Activated T-helper 1 cell treated with anti-CD3 and anti-CD28 coated beads, Interleukin-2, amount 50 U/mL, for 16 hours (primary cell): Measurements from ENCODE around the gene SF3A2.
"Not testable (repeated sequence)": the region's sequence is repeated elsewhere in the genome, so short reads cannot be mapped to it uniquely, and the experiment has no call there.

Source experiments
- DNase-seq, 2 donors: peaks; one replicate each; pipeline ENCODE4 v3.0.0-alpha.2; 2020; ENCODE audit warnings: low read depth in 1 of 2, low spot score in 1 of 2

SF3A2 gene

DNA sequence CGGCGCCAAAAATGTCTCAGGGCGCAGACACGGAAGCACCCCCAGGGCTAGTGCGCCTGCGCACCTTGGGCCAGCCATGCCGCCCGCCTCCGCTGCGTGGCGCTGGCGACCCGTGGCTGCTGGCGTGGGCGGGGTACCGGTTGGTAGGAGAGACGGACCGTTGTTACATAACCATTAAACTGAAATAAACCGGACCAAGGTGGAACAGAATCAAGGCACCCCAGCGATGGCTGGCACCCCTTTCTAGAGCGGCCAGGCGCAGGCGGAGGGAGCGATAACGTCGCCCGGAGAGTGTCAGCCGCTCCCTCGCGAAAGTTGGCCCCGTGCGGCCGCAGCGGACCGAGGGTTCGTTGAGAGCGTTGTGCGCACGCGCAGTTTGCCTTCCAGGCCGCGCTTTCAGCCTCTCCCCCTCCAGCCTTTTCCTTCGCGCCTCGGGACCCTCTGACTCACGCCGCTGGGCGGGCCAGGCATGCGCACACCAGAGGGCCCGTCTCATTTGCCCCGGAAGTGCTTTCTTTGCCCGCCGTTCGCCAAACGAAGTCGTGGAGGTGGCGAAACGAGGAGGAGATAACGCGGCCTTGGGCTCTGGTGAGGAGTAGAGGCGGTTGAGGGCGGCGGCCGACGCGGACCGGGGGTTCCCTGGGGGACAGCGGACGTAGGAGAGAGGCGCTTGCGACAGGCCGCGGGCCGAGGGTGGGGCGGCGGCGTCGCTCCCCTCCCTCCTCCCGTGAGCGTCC is at the start of gene SF3A2, which contains the start of gene PLEKHJ1:
SF3A2 (plus strand) TSS at position 511 of the 737 bp plus-strand sequence. CDS start 6,595 bp downstream, outside the sequence.
PLEKHJ1 (minus strand) TSS at position 16 of the 737 bp plus-strand sequence. CDS start 81 bp downstream, outside the sequence.
- peak; percentile 92 to 97 for DNase-seq

GRCh38 chr19:2187159-2187558 is 49.5 kb upstream of the SF3A2 start:
- no peak for DNase-seq

DNA sequence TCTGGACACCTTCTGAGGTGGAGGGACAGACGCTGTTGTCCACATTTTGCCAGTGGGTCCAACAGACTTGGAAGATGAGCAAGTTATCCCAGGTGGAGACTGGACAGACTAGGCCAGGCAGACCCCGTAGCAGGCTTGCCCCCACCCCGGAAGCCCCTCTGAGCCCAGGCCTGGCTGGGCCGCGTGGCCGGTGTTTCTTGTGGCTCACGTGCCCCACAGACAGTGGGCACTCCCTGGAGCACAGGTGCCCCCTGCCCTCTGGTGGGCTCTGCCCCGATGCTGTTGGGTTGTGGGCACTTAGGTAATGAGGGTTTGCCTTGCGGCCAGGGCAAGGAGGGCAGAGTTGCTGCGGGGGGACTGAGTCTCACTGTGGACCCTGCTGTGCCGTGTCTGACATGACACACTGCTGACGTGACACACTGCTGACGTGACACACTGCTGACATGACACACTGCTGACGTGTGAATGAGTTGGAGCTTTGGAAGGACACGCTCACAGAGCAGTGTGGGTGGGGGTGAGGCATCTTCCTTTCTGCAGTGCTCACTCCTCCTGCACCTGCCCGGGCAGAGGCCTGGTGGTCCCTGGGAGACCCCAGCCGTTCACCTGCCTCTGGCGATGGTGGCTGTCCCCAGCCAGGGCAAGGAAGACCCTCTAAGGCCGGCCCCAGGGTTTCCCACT is 47.8 kb upstream of the SF3A2 start:
- no peak for DNase-seq

GRCh38 chr19:2189880-2190279 is 46.7 kb upstream of the SF3A2 start:
- no peak for DNase-seq

- no peak for DNase-seq
These were observed 45.7 kb upstream of the SF3A2 start for GRCh38 chr19:2190848-2191455.

GRCh38 chr19:2191456-2192310 is 44.9 kb upstream of the SF3A2 start:
- DNase-seq, result no peak

DNA sequence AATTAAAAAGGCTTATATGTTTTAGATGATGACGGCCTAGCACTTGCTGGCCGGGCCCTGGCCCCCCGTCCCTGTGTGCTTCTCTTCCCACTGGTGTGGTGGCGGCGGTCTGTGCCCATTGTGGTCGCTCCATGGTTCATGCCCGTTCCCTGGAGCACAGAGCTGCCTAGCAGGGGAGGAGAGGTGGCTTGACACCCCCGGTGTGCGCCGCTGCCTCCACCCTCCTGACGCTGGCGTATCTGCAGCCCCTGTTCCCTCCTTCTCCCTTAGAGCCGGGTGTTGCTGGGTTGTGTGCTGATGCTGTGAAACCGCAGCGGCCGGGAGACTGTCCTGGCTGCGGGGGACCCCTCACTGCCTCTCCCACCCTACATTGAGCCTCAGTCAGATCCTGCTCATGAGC is 43.8 kb upstream of the SF3A2 start:
- no peak for DNase-seq

GRCh38 chr19:2193807-2194206 is 42.8 kb upstream of the SF3A2 start:
- no peak for DNase-seq

GRCh38 chr19:2194513-2195078 is 42.0 kb upstream of the SF3A2 start:
- DNase-seq, result no peak

- DNase-seq, result no peak
These were observed 41.3 kb upstream of the SF3A2 start for GRCh38 chr19:2195361-2195760.

DNA sequence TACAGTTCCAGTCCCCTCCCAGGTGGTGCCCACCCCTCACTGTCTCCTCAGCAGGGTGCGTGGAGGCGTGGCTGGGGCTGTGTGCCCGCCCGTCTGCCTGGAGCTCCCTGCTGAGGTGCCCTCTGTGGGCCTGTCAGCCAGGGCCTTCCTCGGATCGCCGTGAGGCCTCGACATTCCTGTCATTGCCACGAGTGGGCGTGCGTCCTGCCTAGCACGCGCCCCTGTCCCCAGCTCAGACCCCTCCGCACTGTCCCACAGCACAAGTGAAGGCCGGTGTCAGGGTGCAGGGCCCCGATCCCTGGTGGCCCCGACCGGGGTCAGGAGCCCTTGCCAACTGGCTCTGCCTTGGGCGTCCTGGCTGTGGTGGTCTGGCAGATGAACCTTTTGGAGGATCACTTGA is 40.7 kb upstream of the SF3A2 start:
- no peak for DNase-seq

DNA sequence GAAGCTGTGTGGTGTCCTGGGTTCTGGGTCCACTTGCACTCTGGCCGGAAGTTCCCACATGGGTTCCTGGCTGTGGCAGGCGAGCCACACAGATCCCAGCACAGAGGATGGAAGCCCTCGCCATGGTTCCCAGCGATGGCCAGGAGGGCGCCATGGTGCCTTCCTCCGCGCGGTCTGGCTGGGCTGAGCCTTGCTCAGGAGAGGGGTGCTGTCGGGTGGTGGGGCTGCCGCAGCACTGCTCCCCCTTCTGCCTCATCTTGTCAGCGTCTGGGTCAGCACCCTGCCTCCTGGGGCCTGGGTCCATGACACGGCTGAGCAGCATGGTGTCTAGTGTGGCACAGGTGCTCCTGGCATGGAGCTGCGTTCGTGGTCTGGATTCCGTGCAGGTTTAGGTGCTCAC is 39.4 kb upstream of the SF3A2 start:
- no peak for DNase-seq

- DNase-seq, result no peak
These were observed 38.3 kb upstream of the SF3A2 start for GRCh38 chr19:2198317-2198716.

- no peak for DNase-seq
These were observed 37.4 kb upstream of the SF3A2 start for GRCh38 chr19:2199215-2199614.

- DNase-seq, result no peak
These were observed 36.6 kb upstream of the SF3A2 start for GRCh38 chr19:2199861-2200623.

DNA sequence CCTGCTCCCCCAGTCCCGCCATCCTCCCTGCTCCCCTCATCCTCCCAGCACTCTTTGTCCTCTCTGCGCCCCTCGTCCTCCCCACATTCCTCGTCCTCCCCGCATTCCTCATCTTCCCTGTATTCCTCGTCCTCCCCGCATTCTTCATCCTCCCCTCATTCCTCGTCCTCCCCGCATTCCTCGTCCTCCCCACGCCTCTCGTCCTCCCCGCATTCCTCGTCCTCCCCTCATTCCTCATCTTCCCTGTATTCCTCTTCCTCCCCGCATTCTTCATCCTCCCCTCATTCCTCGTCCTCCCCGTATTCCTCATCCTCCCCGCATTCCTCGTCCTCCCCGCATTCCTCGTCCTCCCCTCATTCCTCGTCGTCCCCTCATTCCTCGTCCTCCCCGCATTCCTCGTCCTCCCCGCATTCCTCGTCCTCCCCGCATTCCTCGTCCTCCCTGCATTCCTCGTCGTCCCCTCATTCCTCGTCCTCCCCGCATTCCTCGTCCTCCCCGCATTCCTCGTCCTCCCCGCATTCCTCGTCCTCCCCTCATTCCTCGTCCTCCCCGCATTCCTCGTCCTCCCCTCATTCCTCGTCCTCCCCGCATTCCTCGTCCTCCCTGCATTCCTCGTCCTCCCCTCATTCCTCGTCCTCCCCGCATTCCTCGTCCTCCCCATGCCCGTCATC is 35.9 kb upstream of the SF3A2 start:
- not testable (repeated sequence) for DNase-seq

DNA sequence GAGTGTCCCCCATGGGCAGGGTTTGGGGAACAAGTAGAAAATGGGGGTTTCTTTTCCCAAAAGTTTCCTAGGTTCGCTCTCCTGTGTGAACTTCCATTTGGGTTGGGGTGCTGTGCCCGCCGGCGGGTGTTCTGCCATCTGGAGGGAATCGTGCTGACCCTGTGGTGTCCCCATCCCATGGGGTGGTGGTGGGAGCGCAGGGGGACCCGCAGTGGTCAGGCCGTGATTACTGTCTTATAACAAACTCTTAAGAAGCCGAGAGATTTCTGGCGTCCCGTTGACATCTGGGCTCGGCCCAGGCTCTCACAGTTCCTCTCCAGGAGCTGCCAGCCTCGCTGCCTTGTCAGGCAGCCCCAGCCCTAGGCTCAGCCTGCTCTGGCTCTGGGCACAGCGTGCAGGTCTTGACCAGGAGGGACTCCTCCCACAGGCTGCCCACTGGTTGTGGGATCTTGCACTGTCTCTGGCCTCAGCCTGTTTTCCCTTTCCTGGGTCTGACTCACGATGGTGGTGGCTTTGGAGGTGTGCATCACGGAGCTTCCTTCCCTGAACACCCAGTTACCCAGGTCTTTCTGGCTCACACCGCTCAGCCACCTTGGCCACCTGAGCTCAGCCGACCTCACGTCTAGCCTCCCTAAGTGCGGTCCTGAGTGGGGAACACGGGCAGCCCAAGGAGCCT is 35.0 kb upstream of the SF3A2 start:
- DNase-seq, result no peak

DNA sequence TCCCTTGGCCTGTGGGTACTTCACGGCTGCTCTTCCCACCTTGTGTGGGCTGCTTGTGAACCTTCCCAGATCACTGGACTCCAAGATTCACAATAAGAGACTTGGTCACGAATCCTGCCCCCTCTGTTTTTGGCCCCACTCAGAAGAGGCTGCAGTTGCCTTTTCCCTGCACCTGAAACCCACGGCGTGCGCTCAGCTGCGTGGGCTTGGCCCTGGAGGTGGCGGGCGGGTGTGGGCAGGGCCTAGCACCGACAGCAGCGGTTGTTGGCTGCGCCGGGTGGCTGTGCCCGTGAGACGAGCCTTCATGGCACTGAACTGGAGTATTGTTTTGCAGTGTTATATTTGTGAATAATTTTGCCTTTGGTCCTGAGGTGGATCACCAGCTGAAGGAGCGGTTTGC is 34.3 kb upstream of the SF3A2 start:
- no peak for DNase-seq

DNA sequence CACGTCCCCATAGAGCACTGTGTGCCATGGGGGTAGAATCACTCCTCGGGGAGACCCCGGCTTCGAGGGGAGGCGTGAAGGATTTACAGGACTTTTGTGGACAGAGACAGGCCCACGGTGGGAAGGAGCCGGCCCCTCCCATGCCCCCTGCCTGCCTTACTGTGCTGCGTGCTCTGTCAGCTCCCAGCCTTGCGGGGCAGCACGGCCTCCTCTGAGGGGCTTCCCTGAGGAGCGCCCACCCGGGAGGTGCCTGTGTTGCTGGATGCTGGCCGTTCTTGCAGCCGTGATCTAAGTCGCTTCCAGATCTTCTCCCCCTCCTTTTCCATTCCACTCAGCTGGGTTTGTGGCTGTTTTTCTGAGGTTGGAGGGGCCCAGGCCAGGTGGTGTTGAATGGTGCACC is 29.6 kb upstream of the SF3A2 start:
- no peak for DNase-seq
